Neural progenitor cell (in vitro differentiated cells): Measurements from ENCODE around the gene CACNA2D4. TPM values are rescaled to one million over a fixed set of nuclear protein-coding genes. Genes with fewer than 3 reads are reported as not detected.
A peak's percentile ranks its signal among the peaks of the same experiment; 100 is the strongest.

ENCODE experiments used
- DNase-seq: peaks from one replicate; pipeline ENCODE4 v3.0.0-alpha.2; 2016; ENCODE audit warnings: low spot score
- H2AFZ ChIP-seq: fragments of 200-600 bp; sonication (generic); replicated peaks from 2 replicates; pipeline ENCODE4 v1.6.1; 2016; ENCODE audit warnings: antibody characterized with exemption
- H3F3A ChIP-seq: fragments of 200-600 bp; sonication (generic); 2 replicates; pipeline ENCODE4 v1.6.1; 2016; ENCODE audit warnings: antibody characterized with exemption, low read depth
- H3K27ac ChIP-seq: fragments of 200-600 bp; sonication (generic); 2 replicates; pipeline ENCODE4 v1.5.1; 2016; ENCODE audit warnings: mild to moderate bottlenecking
- H3K27me3 ChIP-seq: fragments of 200-600 bp; sonication (generic); 2 replicates; pipeline ENCODE4 v1.6.1; 2016; ENCODE audit warnings: mild to moderate bottlenecking, moderate library complexity
- H3K36me3 ChIP-seq: fragments of 200-600 bp; sonication (generic); 2 replicates; pipeline ENCODE4 v1.5.1; 2016
- H3K4me1 ChIP-seq: fragments of 200-600 bp; sonication (generic); 2 replicates; pipeline ENCODE4 v1.6.1; 2016; ENCODE audit warnings: mixed run types
- H3K4me2 ChIP-seq: fragments of 200-600 bp; sonication (generic); 2 replicates; pipeline ENCODE4 v1.6.1; 2016
- H3K4me3 ChIP-seq: fragments of 200-600 bp; sonication (generic); 2 replicates; pipeline ENCODE4 v1.5.1; 2016
- H3K79me2 ChIP-seq: fragments of 200-600 bp; sonication (generic); 2 replicates; pipeline ENCODE4 v1.6.1; 2016; ENCODE audit warnings: low read depth
- H3K9ac ChIP-seq: fragments of 200-600 bp; sonication (generic); 2 replicates; pipeline ENCODE4 v1.6.1; 2016
- H3K9me3 ChIP-seq: fragments of 200-600 bp; sonication (generic); 2 replicates; pipeline ENCODE4 v1.5.1; 2016; ENCODE audit warnings: low read depth
- H4K20me1 ChIP-seq: fragments of 200-600 bp; sonication (generic); 2 replicates; pipeline ENCODE4 v1.6.1; 2016; ENCODE audit warnings: low read depth
- H3K27ac Mint-ChIP-seq: 3 replicates; pipeline ENCODE4 v1.8.0; 2021; ENCODE audit warnings: mixed read lengths
- H3K27me3 Mint-ChIP-seq: 2 replicates; pipeline ENCODE4 v1.8.0; 2022; ENCODE audit warnings: low read depth, mild to moderate bottlenecking, inconsistent platforms, moderate library complexity, mixed read lengths; ENCODE audit not compliant: insufficient read depth
- H3K36me3 Mint-ChIP-seq: 3 replicates; pipeline ENCODE4 v1.8.0; 2021; ENCODE audit warnings: mixed read lengths
- H3K4me1 Mint-ChIP-seq: 3 replicates; pipeline ENCODE4 v1.8.0; 2021; ENCODE audit warnings: mixed read lengths
- H3K4me3 Mint-ChIP-seq: 3 replicates; pipeline ENCODE4 v1.8.0; 2021; ENCODE audit warnings: mild to moderate bottlenecking, moderate library complexity, mixed read lengths
- H3K9me3 Mint-ChIP-seq: 3 replicates; pipeline ENCODE4 v1.8.0; 2020; ENCODE audit warnings: mixed read lengths
- EZH2 ChIP-seq: fragments of 200-600 bp; sonication (generic); IDR thresholded peaks from 2 replicates; pipeline ENCODE4 v1.6.1; 2017; ENCODE audit warnings: antibody characterized with exemption, mild to moderate bottlenecking, moderate library complexity
- EZH2phosphoT487 ChIP-seq: fragments of 200-600 bp; sonication (generic); IDR thresholded peaks from 2 replicates; pipeline ENCODE4 v1.6.1; 2017; ENCODE audit warnings: antibody characterized with exemption
- total RNA-seq: library from RNA; depleted of rRNA; stranded (reverse); fragments of >200 nt; gene quantifications from 2 replicates; pipeline ENCODE4 v1.2.3, GENCODE V29; 2015; ENCODE audit warnings: low replicate concordance
- TF ChIP-seq, protein P1 (sequence below): fragments of 200-600 bp; sonication (generic); IDR thresholded peaks from 2 replicates; pipeline ENCODE4 v1.5.1; 2017; ENCODE audit warnings: antibody characterized with exemption, mild to moderate bottlenecking

Gene CACNA2D4
- total RNA-seq, 1 donor from 2014 or later: 3.0 TPM

DNA sequence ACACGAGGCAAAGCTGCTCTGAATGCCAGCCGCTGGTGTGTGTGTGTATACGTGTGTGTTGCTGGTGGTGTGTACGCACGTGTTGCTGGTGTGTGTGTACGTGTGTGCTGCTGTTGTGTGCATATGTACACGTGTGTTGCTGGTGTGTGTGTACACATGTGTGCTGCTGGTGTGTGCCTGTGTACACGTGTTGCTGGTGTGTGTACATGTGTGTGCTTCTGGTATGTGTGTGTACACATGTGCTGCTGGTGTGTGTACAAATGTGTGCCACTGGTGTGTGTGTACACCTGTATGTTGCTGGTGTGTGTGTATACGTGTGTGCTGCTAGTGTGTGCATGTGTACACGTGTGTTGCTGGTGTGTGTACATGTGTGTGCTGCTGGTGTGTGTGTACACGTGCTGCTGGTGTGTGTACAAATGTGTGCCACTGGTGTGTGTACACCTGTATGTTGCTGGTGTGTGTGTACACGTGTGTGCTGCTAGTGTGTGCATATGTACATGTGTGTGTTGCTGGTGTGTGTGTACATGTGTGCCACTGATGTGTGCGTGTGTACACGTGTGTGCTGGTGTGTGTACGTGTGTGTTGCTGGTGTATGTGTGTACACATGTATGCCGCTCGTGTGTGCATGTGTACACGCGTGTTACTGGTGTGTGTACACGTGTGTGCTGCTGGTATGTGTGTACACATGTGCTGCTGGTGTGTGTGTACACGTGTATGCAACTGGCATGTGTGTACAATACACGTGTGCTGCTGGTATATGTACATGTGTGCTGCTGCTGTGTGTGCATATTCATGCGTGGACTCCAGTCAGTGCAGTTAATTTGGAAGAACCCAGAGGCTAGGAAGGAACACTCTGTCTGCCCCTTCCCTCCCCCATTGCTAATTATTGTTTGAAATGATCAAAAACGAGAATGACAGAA lies 47.2 kb downstream of the CACNA2D4 start:
- H3K4me1 Mint-ChIP-seq: peaks cover 3% of the 10 kb centered on the region
- H3K4me2 ChIP-seq: no peak overlapping the region
- H3K9me3 ChIP-seq: no peaks in the 10 kb centered on the region
- H3K4me3 ChIP-seq: no peak overlapping the region
- H3K79me2 ChIP-seq: no peaks in the 10 kb centered on the region
- no peaks in the 10 kb centered on the region for H4K20me1 ChIP-seq
- H3K27me3 Mint-ChIP-seq: peaks cover 9% of the 10 kb centered on the region
- TF ChIP-seq EZH2: no peak
- TF ChIP-seq, protein P1, sequence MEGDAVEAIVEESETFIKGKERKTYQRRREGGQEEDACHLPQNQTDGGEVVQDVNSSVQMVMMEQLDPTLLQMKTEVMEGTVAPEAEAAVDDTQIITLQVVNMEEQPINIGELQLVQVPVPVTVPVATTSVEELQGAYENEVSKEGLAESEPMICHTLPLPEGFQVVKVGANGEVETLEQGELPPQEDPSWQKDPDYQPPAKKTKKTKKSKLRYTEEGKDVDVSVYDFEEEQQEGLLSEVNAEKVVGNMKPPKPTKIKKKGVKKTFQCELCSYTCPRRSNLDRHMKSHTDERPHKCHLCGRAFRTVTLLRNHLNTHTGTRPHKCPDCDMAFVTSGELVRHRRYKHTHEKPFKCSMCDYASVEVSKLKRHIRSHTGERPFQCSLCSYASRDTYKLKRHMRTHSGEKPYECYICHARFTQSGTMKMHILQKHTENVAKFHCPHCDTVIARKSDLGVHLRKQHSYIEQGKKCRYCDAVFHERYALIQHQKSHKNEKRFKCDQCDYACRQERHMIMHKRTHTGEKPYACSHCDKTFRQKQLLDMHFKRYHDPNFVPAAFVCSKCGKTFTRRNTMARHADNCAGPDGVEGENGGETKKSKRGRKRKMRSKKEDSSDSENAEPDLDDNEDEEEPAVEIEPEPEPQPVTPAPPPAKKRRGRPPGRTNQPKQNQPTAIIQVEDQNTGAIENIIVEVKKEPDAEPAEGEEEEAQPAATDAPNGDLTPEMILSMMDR: no peak
- TF ChIP-seq EZH2phosphoT487: no peak
- H3F3A ChIP-seq: peaks cover 6% of the 10 kb centered on the region
- peak overlapping the region; percentile 44 for H3K27ac Mint-ChIP-seq
- no peak overlapping the region for H3K9ac ChIP-seq
- H3K27ac ChIP-seq: no peak overlapping the region
- H3K9me3 Mint-ChIP-seq: peaks cover 3% of the 10 kb centered on the region
- H3K36me3 Mint-ChIP-seq: no peaks in the 10 kb centered on the region
- H2AFZ ChIP-seq: no peak overlapping the region
- no peaks in the 10 kb centered on the region for H3K36me3 ChIP-seq
- no peak overlapping the region for H3K4me3 Mint-ChIP-seq
- no peaks in the 10 kb centered on the region for H3K27me3 ChIP-seq
- no peaks in the 10 kb centered on the region for H3K4me1 ChIP-seq
- no peak for DNase-seq

DNA sequence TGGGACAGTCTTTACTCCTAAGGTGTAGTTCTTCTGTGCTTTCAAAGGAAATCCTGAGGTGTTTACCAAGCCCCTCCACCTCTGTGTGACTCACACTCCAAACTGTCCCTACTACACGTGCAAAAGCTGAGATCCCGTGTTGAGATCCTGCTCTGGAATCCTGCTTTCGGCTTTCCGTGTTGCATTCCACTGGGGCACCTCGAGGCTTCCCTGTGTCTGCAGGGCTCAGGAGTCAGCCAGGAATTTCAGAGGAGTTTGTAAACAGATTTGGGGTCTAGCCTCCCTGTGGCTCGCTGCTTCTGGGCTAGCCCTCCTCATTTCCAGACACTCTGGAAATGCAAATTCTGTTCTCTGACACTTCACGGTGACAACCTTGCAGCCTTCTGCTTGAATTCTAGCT lies 48.4 kb downstream of the CACNA2D4 start:
- H3K4me3 Mint-ChIP-seq: no peak overlapping the region
- peaks cover 6% of the 10 kb centered on the region for H3K9me3 Mint-ChIP-seq

DNA sequence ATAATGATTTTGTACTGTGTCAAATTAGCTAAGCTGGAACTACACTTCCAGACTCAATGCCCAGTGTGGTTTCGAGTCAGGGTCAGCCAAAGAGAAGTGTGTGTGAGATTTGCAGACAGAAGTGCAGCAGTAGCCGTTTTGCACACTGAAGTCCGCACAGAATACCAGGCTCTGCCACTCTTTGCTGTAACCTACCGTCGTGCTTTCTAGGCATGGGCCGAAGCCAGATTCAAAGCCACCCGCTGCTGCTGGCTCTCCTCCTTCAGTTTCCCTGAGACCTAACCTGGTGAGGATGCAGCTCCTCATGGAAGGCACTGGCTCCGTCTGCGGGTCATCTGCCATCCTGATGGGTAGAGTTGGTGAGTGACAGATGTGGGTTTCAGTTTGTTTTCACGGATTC lies 49.3 kb downstream of the CACNA2D4 start:
- no peak for DNase-seq
- Histone ChIP-seq H4K20me1 (no peaks in the 10 kb centered on the region), H3F3A (peaks cover 6% of the 10 kb centered on the region), H3K4me1 (no peaks in the 10 kb centered on the region), H2AFZ (no peak overlapping the region), H3K4me2 (no peak overlapping the region), H3K36me3 (no peaks in the 10 kb centered on the region), H3K27ac (no peak overlapping the region), H3K9me3 (no peaks in the 10 kb centered on the region), H3K9ac (no peak overlapping the region), H3K27me3 (no peaks in the 10 kb centered on the region), H3K79me2 (no peaks in the 10 kb centered on the region), H3K4me3 (no peak overlapping the region)
- Mint-ChIP-seq H3K27ac (no peak overlapping the region), H3K4me3 (no peak overlapping the region), H3K27me3 (peaks cover 11% of the 10 kb centered on the region), H3K9me3 (peaks cover 6% of the 10 kb centered on the region), H3K4me1 (peaks cover 3% of the 10 kb centered on the region), H3K36me3 (peaks cover 2% of the 10 kb centered on the region)
- TF ChIP-seq EZH2phosphoT487: no peak
- TF ChIP-seq, protein P1: no peak
- no peak for TF ChIP-seq EZH2

More for the DNA sequence above, 48.4 kb downstream of the CACNA2D4 start:
- Histone ChIP-seq H3F3A (peaks cover 6% of the 10 kb centered on the region), H2AFZ (no peak overlapping the region), H4K20me1 (no peaks in the 10 kb centered on the region), H3K4me3 (no peak overlapping the region), H3K9me3 (no peaks in the 10 kb centered on the region), H3K4me1 (no peaks in the 10 kb centered on the region), H3K36me3 (no peaks in the 10 kb centered on the region), H3K9ac (no peak overlapping the region), H3K27ac (peak overlapping the region; percentile 23), H3K27me3 (no peaks in the 10 kb centered on the region), H3K79me2 (no peaks in the 10 kb centered on the region), H3K4me2 (no peak overlapping the region)
- Mint-ChIP-seq H3K4me1 (peaks cover 3% of the 10 kb centered on the region), H3K36me3 (peaks cover 2% of the 10 kb centered on the region), H3K27me3 (peaks cover 9% of the 10 kb centered on the region), H3K27ac (no peak overlapping the region)
- no peak for DNase-seq
- no peak for TF ChIP-seq EZH2

DNA sequence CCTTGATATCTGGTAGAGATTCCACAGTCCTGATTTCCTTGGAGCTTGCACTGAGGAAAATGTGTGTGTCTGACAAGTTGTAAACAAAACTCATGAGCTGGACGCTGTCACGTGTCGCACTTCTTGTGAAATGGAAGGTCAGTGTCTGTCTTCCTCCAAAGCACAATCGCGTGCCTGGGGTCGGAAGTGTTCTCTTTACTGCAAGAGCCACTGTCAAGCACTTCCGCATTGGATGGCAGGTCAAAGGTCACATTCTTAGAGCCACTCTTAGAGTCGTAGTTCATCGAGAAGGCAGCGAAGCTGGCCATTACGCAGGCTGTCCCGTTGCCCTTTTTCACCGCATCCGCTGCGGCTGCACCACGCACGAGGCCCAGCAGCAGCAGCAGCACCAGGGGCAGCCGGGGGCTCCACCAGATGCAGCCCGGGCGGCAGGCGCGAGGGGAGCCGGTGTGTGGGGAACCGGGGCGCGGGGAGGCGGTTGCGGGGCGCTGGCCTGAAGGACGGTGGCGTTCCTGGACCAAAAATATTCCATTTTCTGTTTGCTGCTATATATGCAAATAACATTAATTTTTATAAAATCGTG lies 53.1 kb downstream of the CACNA2D4 start:
- Mint-ChIP-seq H3K4me3 (no peak overlapping the region), H3K36me3 (peaks cover 2% of the 10 kb centered on the region), H3K27me3 (peaks cover 4% of the 10 kb centered on the region), H3K9me3 (peaks cover 4% of the 10 kb centered on the region), H3K27ac (no peak overlapping the region), H3K4me1 (peaks cover 2% of the 10 kb centered on the region)
- TF ChIP-seq, protein P1: no peak
- TF ChIP-seq EZH2: no peak
- DNase-seq: no peak
- H3K27ac ChIP-seq: no peak overlapping the region
- no peaks in the 10 kb centered on the region for H3K4me1 ChIP-seq
- H3K4me2 ChIP-seq: no peak overlapping the region
- no peaks in the 10 kb centered on the region for H3K9me3 ChIP-seq
- no peaks in the 10 kb centered on the region for H4K20me1 ChIP-seq
- no peaks in the 10 kb centered on the region for H3K36me3 ChIP-seq
- H3F3A ChIP-seq: no peaks in the 10 kb centered on the region
- H2AFZ ChIP-seq: no peak overlapping the region
- H3K27me3 ChIP-seq: no peaks in the 10 kb centered on the region
- H3K4me3 ChIP-seq: no peak overlapping the region
- no peak overlapping the region for H3K9ac ChIP-seq
- H3K79me2 ChIP-seq: no peaks in the 10 kb centered on the region
